ENCODE data around the gene PRRG4.
"Not testable (repeated sequence)": the region's sequence is repeated elsewhere in the genome, so short reads cannot be mapped to it uniquely, and the experiment has no call there.

The PRRG4 gene

GRCh38 chr11:32887707-32888383 lies 58.1 kb downstream of the PRRG4 start:
- DNase-seq: not testable (repeated sequence)

- DNase-seq: not testable (repeated sequence)
Measured at GRCh38 chr11:32888384-32888710, 58.6 kb downstream of the PRRG4 start.

GRCh38 chr11:32888805-32889204 lies 59.1 kb downstream of the PRRG4 start:
- no peak for DNase-seq

GRCh38 chr11:32890843-32891656 lies 61.3 kb downstream of the PRRG4 start:
- no peak for DNase-seq

- DNase-seq: no peak
Measured at GRCh38 chr11:32891657-32892354, 62.1 kb downstream of the PRRG4 start.

- DNase-seq: peak; percentile 70
Measured at GRCh38 chr11:32892355-32893092, 62.8 kb downstream of the PRRG4 start, which contains the start of gene QSER1. Gene QSER1, plus strand, starts transcription at chr11:32892811. Its CDS starts 315 bp downstream, at chr11:32893126.

- DNase-seq: no peak
Measured at GRCh38 chr11:32893093-32893342, 63.3 kb downstream of the PRRG4 start.

- DNase-seq: peak; percentile 68
Measured at GRCh38 chr11:32893343-32894148, 63.8 kb downstream of the PRRG4 start.

GRCh38 chr11:32894149-32894827 lies 64.6 kb downstream of the PRRG4 start:
- peak; percentile 29 for DNase-seq

GRCh38 chr11:32894921-32895320 lies 65.2 kb downstream of the PRRG4 start:
- no peak for DNase-seq

- DNase-seq: no peak
Measured at GRCh38 chr11:32895471-32895870, 65.7 kb downstream of the PRRG4 start.

- DNase-seq: no peak
Measured at GRCh38 chr11:32897103-32897502, 67.4 kb downstream of the PRRG4 start.

GRCh38 chr11:32899438-32899837 lies 69.7 kb downstream of the PRRG4 start:
- no peak for DNase-seq

- no peak for DNase-seq
Measured at GRCh38 chr11:32902089-32902665, 72.5 kb downstream of the PRRG4 start.

- DNase-seq: no peak
Measured at GRCh38 chr11:32905028-32905667, 75.4 kb downstream of the PRRG4 start.

Data from GDM1 (cell line).